Endothelial cell of umbilical vein (primary cell): ENCODE measurements around the gene CARNS1. TPM values are rescaled to one million over a fixed set of nuclear protein-coding genes. Genes with fewer than 3 reads are reported as not detected.

Source experiments
- BruUV-seq: library from RNA; stranded (reverse); fragments of 400-500 nt; replicated peaks from 2 replicates; lab custom pipeline; 2021; lab: Mats Ljungman, UMichigan
- CTCF ChIA-PET: fragments of 300-600, 350-600 bp; sonication (Branson Sonifier 250); formaldehyde crosslinking; loops from one replicate; lab custom pipeline; 2021; ENCODE audit warnings: antibody characterized with exemption, inconsistent platforms; lab: Charles Lee
- POLR2A ChIA-PET: fragments of 300-600, 350-600 bp; sonication (Branson Sonifier 250); formaldehyde crosslinking; loops from one replicate; lab custom pipeline; 2021; ENCODE audit warnings: antibody characterized with exemption, inconsistent platforms; lab: Charles Lee
- DNase-seq: peaks from one replicate; pipeline ENCODE4 v3.0.0-alpha.2; 2011; ENCODE audit warnings: low read depth, low spot score
- FAIRE-seq: peaks from 2 replicates; lab custom pipeline; 2011; peaks lifted over from hg19 to GRCh38; lab: Jason Lieb, UNC
- H2AFZ ChIP-seq: 2 replicates; pipeline ENCODE4 v1.6.0; 2012; ENCODE audit warnings: low read depth, low read length, control low read depth, inconsistent platforms
- H3K27ac ChIP-seq: 2 replicates; pipeline ENCODE4 v1.5.1; 2011; ENCODE audit warnings: low read depth, mild to moderate bottlenecking, control low read depth, low read length, moderate library complexity; ENCODE audit not compliant: insufficient read depth
- H3K27me3 ChIP-seq, 2 experiments: 2 replicates each; pipeline versions ENCODE4 v1.6.0 to v1.6.1; 2011; ENCODE audit warnings: low read length in 2 of 2, mixed read lengths in 1 of 2; ENCODE audit not compliant: control insufficient read depth in 2 of 2, insufficient read depth in 2 of 2
- H3K36me3 ChIP-seq, 2 experiments: 2 replicates in 1 of 2; 3 replicates in 1 of 2; pipeline ENCODE4 v1.5.1; 2011; ENCODE audit warnings: low read length in 2 of 2, mild to moderate bottlenecking in 1 of 2, moderate library complexity in 1 of 2; ENCODE audit not compliant: control insufficient read depth in 2 of 2, insufficient read depth in 2 of 2; ENCODE audit errors: extremely low read depth in 1 of 2
- H3K4me1 ChIP-seq: 3 replicates; pipeline ENCODE4 v1.5.1; 2011; ENCODE audit warnings: mild to moderate bottlenecking, low read length; ENCODE audit not compliant: control insufficient read depth, insufficient read depth; ENCODE audit errors: extremely low read depth
- H3K4me2 ChIP-seq: 2 replicates; pipeline ENCODE4 v1.6.1; 2011; ENCODE audit warnings: low read length, control low read depth, mixed read lengths; ENCODE audit not compliant: insufficient read depth
- H3K4me3 ChIP-seq, 3 experiments: fragments of 200-600 bp in 1 of 3; sonication (generic), shearing (Covaris generic) in 1 of 3; replicated peaks in 1 of 3; 2 replicates each; pipeline ENCODE4 v1.5.1; 2011 to 2016; ENCODE audit warnings: control low read depth in 3 of 3, low read length in 3 of 3, mild to moderate bottlenecking in 2 of 3, inconsistent platforms in 1 of 3, low read depth in 1 of 3, moderate library complexity in 1 of 3; ENCODE audit not compliant: insufficient read depth in 1 of 3
- H3K79me2 ChIP-seq: 2 replicates; pipeline ENCODE4 v1.6.0; 2012; ENCODE audit warnings: low read length, inconsistent platforms; ENCODE audit not compliant: control insufficient read depth, insufficient read depth
- H3K9ac ChIP-seq: replicated peaks from 2 replicates; pipeline ENCODE3; 2011; ENCODE audit warnings: low read length, control low read depth; ENCODE audit not compliant: insufficient read depth; ENCODE audit errors: extremely low read depth
- H3K9me1 ChIP-seq: replicated peaks from 3 replicates; pipeline ENCODE4 v1.6.0; 2011; ENCODE audit warnings: mild to moderate bottlenecking, low read length; ENCODE audit not compliant: control insufficient read depth, insufficient read depth; ENCODE audit errors: extremely low read depth
- H3K9me3 ChIP-seq: replicated peaks from 2 replicates; pipeline ENCODE4 v1.5.1; 2012; ENCODE audit warnings: low read length, inconsistent platforms; ENCODE audit not compliant: control insufficient read depth, insufficient read depth
- H4K20me1 ChIP-seq: replicated peaks from 2 replicates; pipeline ENCODE3; 2011; ENCODE audit warnings: mild to moderate bottlenecking, low read length; ENCODE audit not compliant: control insufficient read depth, insufficient read depth; ENCODE audit errors: extremely low read depth
- EZH2 ChIP-seq: IDR thresholded peaks from 2 replicates; pipeline ENCODE4 v1.6.1; 2012; ENCODE audit warnings: borderline replicate concordance, low read depth, mild to moderate bottlenecking, moderate library complexity, low read length, inconsistent platforms; ENCODE audit not compliant: severe bottlenecking
- FOS ChIP-seq: IDR thresholded peaks from 2 replicates; pipeline ENCODE4 v1.6.1; 2011; ENCODE audit warnings: mild to moderate bottlenecking, low read length, moderate library complexity, borderline replicate concordance; ENCODE audit not compliant: insufficient read depth
- GATA2 ChIP-seq: IDR thresholded peaks from 2 replicates; pipeline ENCODE4 v1.7.0; 2011; ENCODE audit warnings: low read depth, mild to moderate bottlenecking, moderate library complexity, mixed read lengths, low read length; ENCODE audit not compliant: insufficient read length, insufficient read depth
- JUN ChIP-seq: IDR thresholded peaks from 2 replicates; pipeline ENCODE4 v1.6.1; 2011; ENCODE audit warnings: borderline replicate concordance, low read depth; ENCODE audit not compliant: insufficient read length, insufficient read depth
- MYC ChIP-seq: IDR thresholded peaks from one replicate; pipeline ENCODE4 v1.6.1; 2011; ENCODE audit warnings: mild to moderate bottlenecking, low read depth, low read length
- POLR2A ChIP-seq: IDR thresholded peaks from 2 replicates; pipeline ENCODE4 v1.6.1; 2012; ENCODE audit warnings: low read depth, mild to moderate bottlenecking, control low read depth, low read length
- POLR2AphosphoS5 ChIP-seq: IDR thresholded peaks from 2 replicates; pipeline ENCODE4 v1.6.1; 2012; ENCODE audit warnings: low read depth, mild to moderate bottlenecking, control low read depth, low read length, moderate library complexity; ENCODE audit not compliant: insufficient read depth
- dilution Hi-C: fragments of 300-500 bp; cut with MboI; formaldehyde crosslinking; loops from one replicate; pipeline ENCODE4 v1.15.0; 2019; ENCODE audit warnings: low sequenced_read_pairs; ENCODE audit not compliant: extremely low pct_ligation_motif_present
- intact Hi-C: fragments of 100-400 bp; cut with micrococcal nuclease; formaldehyde crosslinking; loops from one replicate; pipeline ENCODE4 v1.10.0; 2022
- polyA plus RNA-seq, 4 experiments: library from polyadenylated mRNA; depleted of rRNA in 3 of 4; stranded (reverse) in 3 of 4; unstranded in 1 of 4; fragments of >200 nt; gene quantifications; 2 replicates each; pipeline versions ENCODE4 v1.2.1 to v1.2.3, GENCODE V29; 2011 to 2012; ENCODE audit warnings: missing spikeins in 1 of 4
- total RNA-seq: library from RNA; stranded (reverse); gene quantifications from 2 replicates; pipeline ENCODE4 v1.2.3, GENCODE V29; 2021
- TF ChIP-seq, protein P1 (sequence below): IDR thresholded peaks from 2 replicates; pipeline ENCODE4 v1.6.1; 2011; ENCODE audit not compliant: insufficient read depth, insufficient read length
- TF ChIP-seq, protein P2 (sequence below), 2 donors: IDR thresholded peaks; 1 replicate in 1 of 2; 2 replicates in 1 of 2; pipeline ENCODE4 v1.5.1; 2011; ENCODE audit warnings: low read length in 2 of 2, mild to moderate bottlenecking in 2 of 2, moderate library complexity in 2 of 2, control low read depth in 1 of 2, inconsistent platforms in 1 of 2, low read depth in 1 of 2; ENCODE audit not compliant: insufficient read depth in 1 of 2; ENCODE audit errors: extremely low read depth in 1 of 2

The CARNS1 gene
- total and polyA plus RNA-seq, 2 donors (not counting 3 experiments of a cell fraction or from before 2014, with no cell fraction given) = 0.14 to 0.35 TPM

- Histone ChIP-seq H4K20me1 (no peaks in the 10 kb centered on the region), H3K79me2 (peaks cover 11% of the 10 kb centered on the region), H3K9ac (no peak overlapping the region), H2AFZ (no peak overlapping the region), H3K27me3 (no peaks in the 10 kb centered on the region), H3K4me3 (no peak overlapping the region), H3K36me3 (peaks cover 0 to 22% of the 10 kb centered on the region in 2 experiments), H3K4me1 (peaks cover 6% of the 10 kb centered on the region), H3K9me1 (no peaks in the 10 kb centered on the region), H3K9me3 (no peaks in the 10 kb centered on the region), H3K4me2 (no peak overlapping the region), H3K27ac (no peak overlapping the region)
- intact Hi-C loops = loop anchor here (2.0 kb wide), 2 partner anchors 39 to 63 kb away; partner anchors contain the start of gene PITPNM1
- no peak for FAIRE-seq
- POLR2A ChIA-PET = no interaction called here
- dilution Hi-C loops = no loop called here
- DNase-seq = no peak
- TF ChIP-seq FOS (no peak), POLR2A (no peak), GATA2 (no peak), JUN (no peak), EZH2 (no peak), MYC (no peak), POLR2AphosphoS5 (no peak)
- TF ChIP-seq, protein P1, sequence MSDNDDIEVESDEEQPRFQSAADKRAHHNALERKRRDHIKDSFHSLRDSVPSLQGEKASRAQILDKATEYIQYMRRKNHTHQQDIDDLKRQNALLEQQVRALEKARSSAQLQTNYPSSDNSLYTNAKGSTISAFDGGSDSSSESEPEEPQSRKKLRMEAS = no peak
- TF ChIP-seq, protein P2, sequence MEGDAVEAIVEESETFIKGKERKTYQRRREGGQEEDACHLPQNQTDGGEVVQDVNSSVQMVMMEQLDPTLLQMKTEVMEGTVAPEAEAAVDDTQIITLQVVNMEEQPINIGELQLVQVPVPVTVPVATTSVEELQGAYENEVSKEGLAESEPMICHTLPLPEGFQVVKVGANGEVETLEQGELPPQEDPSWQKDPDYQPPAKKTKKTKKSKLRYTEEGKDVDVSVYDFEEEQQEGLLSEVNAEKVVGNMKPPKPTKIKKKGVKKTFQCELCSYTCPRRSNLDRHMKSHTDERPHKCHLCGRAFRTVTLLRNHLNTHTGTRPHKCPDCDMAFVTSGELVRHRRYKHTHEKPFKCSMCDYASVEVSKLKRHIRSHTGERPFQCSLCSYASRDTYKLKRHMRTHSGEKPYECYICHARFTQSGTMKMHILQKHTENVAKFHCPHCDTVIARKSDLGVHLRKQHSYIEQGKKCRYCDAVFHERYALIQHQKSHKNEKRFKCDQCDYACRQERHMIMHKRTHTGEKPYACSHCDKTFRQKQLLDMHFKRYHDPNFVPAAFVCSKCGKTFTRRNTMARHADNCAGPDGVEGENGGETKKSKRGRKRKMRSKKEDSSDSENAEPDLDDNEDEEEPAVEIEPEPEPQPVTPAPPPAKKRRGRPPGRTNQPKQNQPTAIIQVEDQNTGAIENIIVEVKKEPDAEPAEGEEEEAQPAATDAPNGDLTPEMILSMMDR (IDR thresholded peaks at IDR 0.05; ENCODE audit: extremely low read depth in 1 of 2, insufficient read depth in 1 of 2, low read depth in 1 of 2, low read length in 2 of 2) = no peak
- CTCF ChIA-PET = no interaction called here
- no TSS peak for BruUV-seq
These were observed 26.4 kb downstream of the CARNS1 start for GRCh38 chr11:67441731-67442351.
